ENCODE data around the gene RAP1GDS1.
"Not testable (repeated sequence)": the region's sequence is repeated elsewhere in the genome, so short reads cannot be mapped to it uniquely, and the experiment has no call there.

Gene RAP1GDS1

GRCh38 chr4:98433691-98434090, 172.5 kb downstream of the RAP1GDS1 start:
- 0 out of 2 replicates have a peak, but pooled peaks cover 6% of the 10 kb centered on the region for H3K36me3 ChIP-seq (ENCODE audit: control insufficient read depth, insufficient read depth, low read length)
- H3K9ac ChIP-seq (ENCODE audit: low read depth, low read length): no peak overlapping the region
- H3K4me3 ChIP-seq (ENCODE audit: low read depth, low read length): no peak overlapping the region
- H3K9me3 ChIP-seq (ENCODE audit: control insufficient read depth, insufficient read depth, low read length): no peaks in the 10 kb centered on the region
- no peaks in the 10 kb centered on the region for H3K27me3 ChIP-seq (ENCODE audit: control insufficient read depth, insufficient read depth, low read length)
- H3K4me1 ChIP-seq (ENCODE audit: control insufficient read depth, insufficient read depth, low read length): no peaks in the 10 kb centered on the region
- H3K27ac ChIP-seq (ENCODE audit: low read depth, low read length): no peak overlapping the region

DNA sequence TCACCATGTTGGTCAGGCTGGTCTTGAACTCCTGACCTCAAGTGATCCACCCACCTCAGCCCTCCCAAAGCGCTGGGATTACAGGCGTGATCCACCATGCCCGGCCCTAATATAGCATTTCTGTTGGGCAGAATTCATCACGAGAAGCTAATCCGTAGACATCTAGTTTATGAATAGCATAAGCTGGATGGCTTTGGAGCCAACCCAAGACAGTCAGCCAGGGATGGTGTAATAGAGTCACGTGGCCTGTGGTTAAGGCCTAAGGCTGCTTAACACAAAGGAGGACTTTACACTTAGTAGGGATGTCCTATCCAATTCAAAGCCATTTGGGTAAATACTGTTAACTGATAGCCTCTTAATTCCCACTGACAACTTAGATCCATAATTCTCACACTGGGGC, 173.6 kb downstream of the RAP1GDS1 start:
- no peak overlapping the region for H3K4me3 ChIP-seq (ENCODE audit: low read depth, low read length)
- H3K9me3 ChIP-seq (ENCODE audit: control insufficient read depth, insufficient read depth, low read length): no peaks in the 10 kb centered on the region

GRCh38 chr4:98444371-98444770, 183.2 kb downstream of the RAP1GDS1 start:
- peaks cover 6% of the 10 kb centered on the region; the same call in 1 of the 2 replicates for H3K36me3 ChIP-seq (ENCODE audit: control insufficient read depth, insufficient read depth, low read length)
- H3K4me1 ChIP-seq (ENCODE audit: control insufficient read depth, insufficient read depth, low read length): no peaks in the 10 kb centered on the region
- H3K9me3 ChIP-seq (ENCODE audit: control insufficient read depth, insufficient read depth, low read length): no peaks in the 10 kb centered on the region
- H3K9ac ChIP-seq (ENCODE audit: low read depth, low read length): no peak overlapping the region
- H3K27ac ChIP-seq (ENCODE audit: low read depth, low read length): no peak overlapping the region
- H3K27me3 ChIP-seq (ENCODE audit: control insufficient read depth, insufficient read depth, low read length): no peaks in the 10 kb centered on the region
- H3K4me3 ChIP-seq (ENCODE audit: low read depth, low read length): no peak overlapping the region

More for the DNA sequence above, 173.6 kb downstream of the RAP1GDS1 start:
- Histone ChIP-seq H3K27ac (ENCODE audit: low read depth, low read length) (no peak overlapping the region), H3K9ac (ENCODE audit: low read depth, low read length) (no peak overlapping the region), H3K27me3 (ENCODE audit: control insufficient read depth, insufficient read depth, low read length) (no peaks in the 10 kb centered on the region), H3K36me3 (ENCODE audit: control insufficient read depth, insufficient read depth, low read length) (peaks cover 6% of the 10 kb centered on the region; the same call in 1 of the 2 replicates), H3K4me1 (ENCODE audit: control insufficient read depth, insufficient read depth, low read length) (no peaks in the 10 kb centered on the region)

GRCh38 chr4:98446499-98447375, 185.6 kb downstream of the RAP1GDS1 start:
- Histone ChIP-seq H3K27ac (ENCODE audit: low read depth, low read length) (no peak overlapping the region), H3K4me3 (ENCODE audit: low read depth, low read length) (no peak overlapping the region)

GRCh38 chr4:98447648-98448047, 186.5 kb downstream of the RAP1GDS1 start:
- H3K27ac ChIP-seq (ENCODE audit: low read depth, low read length): no peak overlapping the region
- H3K4me3 ChIP-seq (ENCODE audit: low read depth, low read length): no peak overlapping the region
- no peaks in the 10 kb centered on the region for H3K27me3 ChIP-seq (ENCODE audit: control insufficient read depth, insufficient read depth, low read length)
- no peak overlapping the region for H3K9ac ChIP-seq (ENCODE audit: low read depth, low read length)
- no peaks in the 10 kb centered on the region for H3K36me3 ChIP-seq (ENCODE audit: control insufficient read depth, insufficient read depth, low read length)
- H3K9me3 ChIP-seq (ENCODE audit: control insufficient read depth, insufficient read depth, low read length): no peaks in the 10 kb centered on the region
- no peaks in the 10 kb centered on the region for H3K4me1 ChIP-seq (ENCODE audit: control insufficient read depth, insufficient read depth, low read length)

More at GRCh38 chr4:98446499-98447375, 185.6 kb downstream of the RAP1GDS1 start:
- H3K9ac ChIP-seq (ENCODE audit: low read depth, low read length): no peak overlapping the region
- H3K9me3 ChIP-seq (ENCODE audit: control insufficient read depth, insufficient read depth, low read length): no peaks in the 10 kb centered on the region
- peaks cover 6% of the 10 kb centered on the region; the same call in 1 of the 2 replicates for H3K36me3 ChIP-seq (ENCODE audit: control insufficient read depth, insufficient read depth, low read length)
- no peaks in the 10 kb centered on the region for H3K4me1 ChIP-seq (ENCODE audit: control insufficient read depth, insufficient read depth, low read length)
- H3K27me3 ChIP-seq (ENCODE audit: control insufficient read depth, insufficient read depth, low read length): no peaks in the 10 kb centered on the region

DNA sequence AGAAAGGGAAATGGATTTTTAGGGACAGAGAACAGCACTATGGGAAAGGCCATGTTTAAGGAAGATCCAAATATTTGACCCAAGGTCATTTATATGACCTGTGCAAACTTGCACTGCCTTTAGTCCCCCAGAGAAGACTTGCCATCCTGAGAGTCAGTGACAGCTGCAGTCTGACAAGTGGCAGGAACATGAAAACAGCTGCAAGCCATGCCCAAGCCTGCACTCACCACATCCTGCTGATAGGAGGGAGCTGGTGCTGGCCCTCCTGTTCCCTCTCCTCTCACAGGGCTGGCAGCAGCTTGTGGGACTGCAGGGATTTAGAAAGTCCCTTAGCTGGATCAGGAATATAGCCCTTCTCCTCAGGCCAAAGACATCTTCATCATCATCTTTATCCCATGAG, 187.7 kb downstream of the RAP1GDS1 start:
- H3K27me3 ChIP-seq (ENCODE audit: control insufficient read depth, insufficient read depth, low read length): no peaks in the 10 kb centered on the region
- H3K4me1 ChIP-seq (ENCODE audit: control insufficient read depth, insufficient read depth, low read length): no peaks in the 10 kb centered on the region
- H3K9me3 ChIP-seq (ENCODE audit: control insufficient read depth, insufficient read depth, low read length): no peaks in the 10 kb centered on the region
- no peak overlapping the region for H3K27ac ChIP-seq (ENCODE audit: low read depth, low read length)
- no peaks in the 10 kb centered on the region for H3K36me3 ChIP-seq (ENCODE audit: control insufficient read depth, insufficient read depth, low read length)
- H3K9ac ChIP-seq (ENCODE audit: low read depth, low read length): no peak overlapping the region
- no peak overlapping the region for H3K4me3 ChIP-seq (ENCODE audit: low read depth, low read length)

DNA sequence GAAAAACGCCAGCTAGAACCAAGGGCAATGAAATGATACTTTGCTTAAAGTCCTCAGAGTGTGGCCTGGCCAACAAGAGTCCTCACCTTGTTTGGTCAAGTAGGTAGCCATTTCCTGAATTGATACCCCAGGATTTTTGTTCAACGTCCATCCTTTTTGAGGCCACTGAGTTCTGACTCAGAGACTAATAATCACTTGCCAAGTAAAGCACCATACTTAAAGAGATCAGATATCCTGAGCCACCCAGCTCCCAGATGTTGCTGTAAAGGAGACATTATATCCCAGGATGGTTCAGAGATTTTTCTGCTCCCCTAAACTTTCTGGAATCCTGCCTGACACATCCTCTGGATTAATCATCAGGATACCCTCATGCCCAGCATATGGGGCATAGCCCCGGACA, 190.9 kb downstream of the RAP1GDS1 start:
- no peaks in the 10 kb centered on the region for H3K36me3 ChIP-seq (ENCODE audit: control insufficient read depth, insufficient read depth, low read length)
- H3K27me3 ChIP-seq (ENCODE audit: control insufficient read depth, insufficient read depth, low read length): no peaks in the 10 kb centered on the region
- no peak overlapping the region for H3K9ac ChIP-seq (ENCODE audit: low read depth, low read length)
- no peaks in the 10 kb centered on the region for H3K4me1 ChIP-seq (ENCODE audit: control insufficient read depth, insufficient read depth, low read length)
- no peaks in the 10 kb centered on the region for H3K9me3 ChIP-seq (ENCODE audit: control insufficient read depth, insufficient read depth, low read length)
- H3K27ac ChIP-seq (ENCODE audit: low read depth, low read length): no peak overlapping the region
- H3K4me3 ChIP-seq (ENCODE audit: low read depth, low read length): no peak overlapping the region

DNA sequence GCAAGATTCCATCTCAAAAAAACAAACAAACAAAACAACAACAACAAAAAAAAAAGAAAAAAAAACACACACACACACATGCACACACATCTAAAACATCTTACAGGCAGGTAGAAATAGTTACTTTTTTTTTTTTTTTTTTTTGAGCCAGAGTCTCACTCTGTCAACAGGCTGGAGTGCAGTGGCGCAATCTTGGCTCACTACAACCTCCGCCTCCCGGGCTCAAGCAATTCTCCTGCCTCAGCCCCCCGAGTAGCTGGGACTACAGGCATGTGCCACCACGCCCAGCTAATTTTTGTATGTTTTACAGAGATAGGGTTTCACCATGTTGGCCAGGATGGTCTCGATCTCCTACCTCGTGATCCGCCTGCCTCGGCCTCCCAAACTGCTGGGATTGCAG, 196.2 kb downstream of the RAP1GDS1 start:
- H3K9me3 ChIP-seq (ENCODE audit: control insufficient read depth, insufficient read depth, low read length); H3K9ac ChIP-seq (ENCODE audit: low read depth, low read length); H3K4me3 ChIP-seq (ENCODE audit: low read depth, low read length); H3K36me3 ChIP-seq (ENCODE audit: control insufficient read depth, insufficient read depth, low read length); H3K4me1 ChIP-seq (ENCODE audit: control insufficient read depth, insufficient read depth, low read length); H3K27ac ChIP-seq (ENCODE audit: low read depth, low read length); H3K27me3 ChIP-seq (ENCODE audit: control insufficient read depth, insufficient read depth, low read length): not testable (repeated sequence)

DNA sequence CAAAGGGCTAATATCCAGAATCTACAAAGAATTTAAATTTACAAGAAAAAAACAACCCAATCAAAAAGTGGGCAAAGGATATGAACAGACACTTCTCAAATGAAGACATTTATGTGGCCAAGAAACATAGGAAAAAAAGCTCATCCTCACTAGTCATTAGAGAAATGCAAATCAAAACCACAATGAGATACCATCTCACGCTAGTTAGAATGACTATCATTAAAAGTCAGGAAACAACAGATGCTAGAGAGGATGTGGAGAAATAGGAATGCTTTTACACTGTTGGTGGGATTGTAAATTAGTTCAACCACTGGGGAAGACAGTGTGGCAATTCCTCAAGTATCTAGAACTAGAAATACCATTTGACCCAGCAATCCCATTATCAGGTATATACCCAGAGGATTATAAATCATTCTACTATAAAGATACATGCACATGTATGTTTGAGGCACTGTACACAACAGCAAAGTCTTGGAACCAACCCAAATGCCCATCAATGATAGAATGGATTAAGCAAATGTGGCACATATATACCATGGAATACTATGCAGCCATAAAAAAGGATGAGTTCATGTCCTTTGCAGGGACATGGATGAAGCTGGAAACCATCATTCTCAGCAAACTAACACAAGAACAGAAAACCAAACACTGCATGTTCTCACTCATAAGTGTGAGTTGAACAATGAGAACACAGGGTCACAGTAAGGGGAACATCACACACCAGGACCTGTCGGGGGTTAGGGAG, 200.1 kb downstream of the RAP1GDS1 start:
- H3K4me1 ChIP-seq (ENCODE audit: control insufficient read depth, insufficient read depth, low read length); H3K4me3 ChIP-seq (ENCODE audit: low read depth, low read length); H3K9me3 ChIP-seq (ENCODE audit: control insufficient read depth, insufficient read depth, low read length); H3K27ac ChIP-seq (ENCODE audit: low read depth, low read length); H3K36me3 ChIP-seq (ENCODE audit: control insufficient read depth, insufficient read depth, low read length); H3K27me3 ChIP-seq (ENCODE audit: control insufficient read depth, insufficient read depth, low read length); H3K9ac ChIP-seq (ENCODE audit: low read depth, low read length): not testable (repeated sequence)

- no peaks in the 10 kb centered on the region for H3K36me3 ChIP-seq (ENCODE audit: control insufficient read depth, insufficient read depth, low read length)
- H3K9me3 ChIP-seq (ENCODE audit: control insufficient read depth, insufficient read depth, low read length): no peaks in the 10 kb centered on the region
- no peak overlapping the region for H3K9ac ChIP-seq (ENCODE audit: low read depth, low read length)
- H3K4me1 ChIP-seq (ENCODE audit: control insufficient read depth, insufficient read depth, low read length): 0 out of 2 replicates have a peak, but pooled peaks cover 2% of the 10 kb centered on the region
- H3K27ac ChIP-seq (ENCODE audit: low read depth, low read length): no peak overlapping the region
- H3K27me3 ChIP-seq (ENCODE audit: control insufficient read depth, insufficient read depth, low read length): no peaks in the 10 kb centered on the region
- no peak overlapping the region for H3K4me3 ChIP-seq (ENCODE audit: low read depth, low read length)
These were observed 201.3 kb downstream of the RAP1GDS1 start for GRCh38 chr4:98462487-98462886.
